IMR-90 (cell line): ENCODE results near the gene FHAD1. TPM values are rescaled to one million over a fixed set of nuclear protein-coding genes. Genes with fewer than 3 reads are reported as not detected.
A peak's percentile ranks its signal among the peaks of the same experiment; 100 is the strongest.

Experiments used
- ATAC-seq: fragments of 200-7000 bp; cut with Tn5 transposase; 2 replicates; pipeline ENCODE4 v1.9.1; 2020; ENCODE audit warnings: low read depth, mild to moderate bottlenecking, moderate library complexity
- BruUV-seq: library from RNA; stranded (reverse); fragments of 400-500 nt; replicated peaks from 2 replicates; lab custom pipeline; 2021; lab: Mats Ljungman, UMichigan
- CTCF ChIA-PET: fragments of 300-600 bp; formaldehyde crosslinking; extraction: SDS; loops from one replicate; lab custom pipeline; 2021; ENCODE audit warnings: antibody characterized with exemption; lab: Yijun Ruan, JAX
- POLR2A ChIA-PET: fragments of 300-600 bp; sonication (Branson Sonifier 250); formaldehyde crosslinking; loops from one replicate; lab custom pipeline; 2022; ENCODE audit warnings: antibody characterized with exemption; ENCODE audit not compliant: unreplicated experiment; lab: Charles Lee
- DNase-seq: peaks from one replicate; pipeline ENCODE4 v3.0.0; 2013
- H2AFZ ChIP-seq: replicated peaks from 2 replicates; pipeline ENCODE3; 2013; ENCODE audit warnings: low read length, mild to moderate bottlenecking; ENCODE audit not compliant: poor library complexity
- H2AK5ac ChIP-seq: 2 replicates; pipeline ENCODE4 v1.6.1; 2013; ENCODE audit warnings: low read depth, low read length, inconsistent platforms
- H2AK9ac ChIP-seq: replicated peaks from 2 replicates; pipeline ENCODE3; 2013; ENCODE audit warnings: mild to moderate bottlenecking, low read depth, low read length, moderate library complexity; ENCODE audit not compliant: poor library complexity
- H2BK120ac ChIP-seq: 2 replicates; pipeline ENCODE4 v1.6.1; 2013; ENCODE audit warnings: low read depth, low read length, inconsistent platforms
- H2BK15ac ChIP-seq: 3 replicates; pipeline ENCODE4 v1.6.1; 2013; ENCODE audit warnings: low read depth, low read length, inconsistent platforms
- H2BK20ac ChIP-seq: 2 replicates; pipeline ENCODE4 v1.6.1; 2013; ENCODE audit warnings: low read depth, mild to moderate bottlenecking, inconsistent platforms, low read length, moderate library complexity
- H2BK5ac ChIP-seq: 2 replicates; pipeline ENCODE4 v1.6.1; 2013; ENCODE audit warnings: mild to moderate bottlenecking, low read depth, low read length, inconsistent platforms; ENCODE audit not compliant: poor library complexity, severe bottlenecking
- H3K14ac ChIP-seq: replicated peaks from 2 replicates; pipeline ENCODE4 v1.6.1; 2013; ENCODE audit warnings: low read depth, low read length, inconsistent platforms
- H3K18ac ChIP-seq: 2 replicates; pipeline ENCODE4 v1.6.1; 2013; ENCODE audit warnings: low read depth, low read length, control low read depth
- H3K23ac ChIP-seq: 2 replicates; pipeline ENCODE4 v1.6.1; 2013; ENCODE audit warnings: low read depth, low read length, inconsistent platforms
- H3K27ac ChIP-seq: 2 replicates; pipeline ENCODE4 v1.5.1; 2013; ENCODE audit warnings: mild to moderate bottlenecking, control low read depth, low read length; ENCODE audit not compliant: insufficient read depth
- H3K27me3 ChIP-seq: 2 replicates; pipeline ENCODE4 v1.6.1; 2013; ENCODE audit warnings: low read length; ENCODE audit not compliant: control insufficient read depth, insufficient read depth
- H3K36me3 ChIP-seq: 2 replicates; pipeline ENCODE4 v1.6.1; 2013; ENCODE audit warnings: low read length, mixed read lengths; ENCODE audit not compliant: control insufficient read depth, insufficient read depth
- H3K4ac ChIP-seq: 2 replicates; pipeline ENCODE4 v1.6.1; 2013; ENCODE audit warnings: low read depth, low read length, inconsistent platforms
- H3K4me1 ChIP-seq: 2 replicates; pipeline ENCODE4 v1.6.1; 2013; ENCODE audit warnings: low read length, mixed read lengths; ENCODE audit not compliant: control insufficient read depth, insufficient read depth
- H3K4me2 ChIP-seq: 2 replicates; pipeline ENCODE4 v1.6.1; 2013; ENCODE audit warnings: low read depth, mild to moderate bottlenecking, control low read depth, low read length, moderate library complexity
- H3K4me3 ChIP-seq: 2 replicates; pipeline ENCODE4 v1.5.1; 2013; ENCODE audit warnings: low read depth, mild to moderate bottlenecking, control low read depth, low read length, moderate library complexity; ENCODE audit not compliant: insufficient read depth
- H3K56ac ChIP-seq: 2 replicates; pipeline ENCODE4 v1.6.1; 2013; ENCODE audit warnings: low read length, inconsistent platforms; ENCODE audit not compliant: insufficient read depth; ENCODE audit errors: extremely low read depth
- H3K79me1 ChIP-seq, 2 experiments: 2 replicates each; pipeline ENCODE4 v1.6.1; 2013; ENCODE audit warnings: low read length in 2 of 2, inconsistent platforms in 1 of 2, low read depth in 1 of 2
- H3K9ac ChIP-seq: 2 replicates; pipeline ENCODE4 v1.6.1; 2013; ENCODE audit warnings: low read depth, low read length, control low read depth
- H3K9me1 ChIP-seq: 2 replicates; pipeline ENCODE4 v1.6.1; 2013; ENCODE audit warnings: low read length, inconsistent platforms; ENCODE audit not compliant: insufficient read depth
- H3K9me3 ChIP-seq: 2 replicates; pipeline ENCODE4 v1.6.1; 2013; ENCODE audit warnings: low read length; ENCODE audit not compliant: control insufficient read depth, insufficient read depth
- H4K20me1 ChIP-seq: 2 replicates; pipeline ENCODE4 v1.6.1; 2013; ENCODE audit warnings: low read length, inconsistent platforms; ENCODE audit not compliant: insufficient read depth
- H4K5ac ChIP-seq: 2 replicates; pipeline ENCODE4 v1.6.1; 2013; ENCODE audit warnings: mild to moderate bottlenecking, low read depth, low read length, control low read depth
- H4K8ac ChIP-seq, 2 experiments: 2 replicates each; pipeline ENCODE4 v1.6.1; 2013; ENCODE audit warnings: low read depth in 2 of 2, low read length in 2 of 2, control low read depth in 1 of 2, inconsistent platforms in 1 of 2
- H4K91ac ChIP-seq: 2 replicates; pipeline ENCODE4 v1.6.1; 2013; ENCODE audit warnings: low read depth, low read length, inconsistent platforms; ENCODE audit not compliant: insufficient read depth
- BHLHE40 ChIP-seq: fragments of 150-350 bp; IDR thresholded peaks from 2 replicates; pipeline ENCODE4 v1.6.1; 2016; ENCODE audit warnings: mild to moderate bottlenecking, low read depth, low read length
- CEBPB ChIP-seq: IDR thresholded peaks from 2 replicates; pipeline ENCODE4 v1.6.1; 2012; ENCODE audit warnings: low read depth, low read length, improper control_type of control experiment
- CHD1 ChIP-seq: IDR thresholded peaks from 2 replicates; pipeline ENCODE4 v1.6.1; 2012; ENCODE audit warnings: low read depth, low read length, improper control_type of control experiment
- FOS ChIP-seq: fragments of 150-350 bp; IDR thresholded peaks from 2 replicates; pipeline ENCODE4 v1.6.1; 2016; ENCODE audit warnings: low read depth, low read length
- MAFK ChIP-seq: IDR thresholded peaks from 2 replicates; pipeline ENCODE4 v1.6.1; 2012; ENCODE audit warnings: low read depth, low read length, improper control_type of control experiment
- MAZ ChIP-seq: IDR thresholded peaks from 2 replicates; pipeline ENCODE4 v1.6.1; 2012; ENCODE audit warnings: low read depth, mild to moderate bottlenecking, low read length, improper control_type of control experiment, moderate library complexity, borderline replicate concordance
- MXI1 ChIP-seq: IDR thresholded peaks from 2 replicates; pipeline ENCODE4 v1.6.1; 2012; ENCODE audit warnings: low read depth, mild to moderate bottlenecking, low read length, moderate library complexity, borderline replicate concordance
- NFE2L2 ChIP-seq: fragments of 150-350 bp; IDR thresholded peaks from 2 replicates; pipeline ENCODE4 v1.6.1; 2016; ENCODE audit warnings: low read depth, mild to moderate bottlenecking, low read length
- POLR2A ChIP-seq: IDR thresholded peaks from 2 replicates; pipeline ENCODE4 v1.6.1; 2012; ENCODE audit warnings: mild to moderate bottlenecking, low read depth, low read length
- RCOR1 ChIP-seq: IDR thresholded peaks from 2 replicates; pipeline ENCODE4 v1.6.1; 2012; ENCODE audit warnings: mild to moderate bottlenecking, low read length, improper control_type of control experiment; ENCODE audit not compliant: insufficient replicate concordance
- RFX5 ChIP-seq: IDR thresholded peaks from 2 replicates; pipeline ENCODE4 v1.8.0; 2012; ENCODE audit warnings: low read depth, mild to moderate bottlenecking, low read length, moderate library complexity
- SMC3 ChIP-seq: fragments of 150-350 bp; IDR thresholded peaks from 2 replicates; pipeline ENCODE4 v1.6.1; 2016; ENCODE audit warnings: low read depth, mild to moderate bottlenecking, antibody characterized with exemption, low read length, moderate library complexity
- WGBS, 2 experiments: methylation state at CpG; one replicate each; pipeline versions ENCODE4 v1.1.5 to v1.1.7; 2013; ENCODE audit warnings: missing lambda C conversion rate in 2 of 2; ENCODE audit not compliant: insufficient read length in 1 of 2; ENCODE audit errors: extremely low coverage in 2 of 2; 5-methylcytosine and 5-hydroxymethylcytosine counted together
- dilution Hi-C: fragments of 300-500 bp; cut with HindIII; formaldehyde crosslinking; loops from one replicate; pipeline ENCODE4 v1.14.3; 2018; ENCODE audit warnings: low sequenced_read_pairs; ENCODE audit not compliant: unreplicated experiment
- in situ Hi-C: fragments of 300-500 bp; cut with MboI; formaldehyde crosslinking; loops from 3 replicates; pipeline ENCODE4 v1.14.3; 2019; ENCODE audit warnings: low sequenced_read_pairs, inconsistent platforms, mixed read lengths
- intact Hi-C: fragments of 100-400 bp; cut with micrococcal nuclease; formaldehyde crosslinking; loops from 2 replicates; pipeline ENCODE4 v1.10.0; 2022
- polyA plus RNA-seq, 3 experiments: library from polyadenylated mRNA; depleted of rRNA; stranded (reverse); fragments of >200 nt; gene quantifications; 2 replicates each; pipeline ENCODE4 v1.2.3, GENCODE V29; 2012; ENCODE audit warnings: low replicate concordance in 1 of 3
- total RNA-seq: library from RNA; depleted of rRNA; stranded (reverse); fragments of >200 nt; gene quantifications from 2 replicates; pipeline ENCODE4 v1.2.3, GENCODE V29; 2012
- TF ChIP-seq, protein P1 (sequence below): fragments of 150-350 bp; IDR thresholded peaks from 2 replicates; pipeline ENCODE4 v1.6.1; 2017; ENCODE audit warnings: mild to moderate bottlenecking, antibody characterized with exemption, low read length, low read depth
- TF ChIP-seq, protein P2 (sequence below): fragments of 150-350 bp; IDR thresholded peaks from 2 replicates; pipeline ENCODE4 v1.6.1; 2016; ENCODE audit warnings: low read depth, mild to moderate bottlenecking, low read length, moderate library complexity, borderline replicate concordance
- TF ChIP-seq, protein P3 (sequence below): conservative IDR thresholded peaks from 2 replicates; pipeline ENCODE4 v1.5.1; 2012; ENCODE audit warnings: mild to moderate bottlenecking, low read depth, low read length, improper control_type of control experiment

FHAD1 gene
- total and polyA plus RNA-seq, 2 of the 4 experiments (the other 2 are of a cell fraction) = not detected

- Histone ChIP-seq H3K18ac (no peak overlapping the region), H4K91ac (no peak overlapping the region), H3K23ac (no peak overlapping the region), H2AFZ (no peak overlapping the region), H3K4me2 (no peak overlapping the region), H3K9me1 (peaks cover 12% of the 10 kb centered on the region), H2BK20ac (no peak overlapping the region), H3K4me1 (peaks cover 16% of the 10 kb centered on the region), H3K27me3 (no peaks in the 10 kb centered on the region), H3K9me3 (no peaks in the 10 kb centered on the region), H3K79me1 (peaks cover 8 to 49% of the 10 kb centered on the region in 2 experiments; a peak in 3 of 4 replicates), H2AK5ac (peak overlapping the region; percentile 64; the same call in 1 of the 2 replicates), H2AK9ac (peak overlapping the region; percentile 66), H2BK120ac (no peak overlapping the region), H4K8ac (no peak overlapping the region; a peak in 1 of 4 replicates), H2BK15ac (no peak overlapping the region), H4K20me1 (peaks cover 18% of the 10 kb centered on the region), H3K4me3 (no peak overlapping the region), H3K4ac (peak overlapping the region; percentile 15; the same call in 1 of the 2 replicates), H3K9ac (no peak overlapping the region), H3K27ac (no peak overlapping the region), H3K36me3 (peaks cover 11% of the 10 kb centered on the region), H4K5ac (no peak overlapping the region), H3K14ac (no peak overlapping the region), H3K56ac (no peak overlapping the region), H2BK5ac (no peak overlapping the region)
- ChIA-PET CTCF (interaction anchor here (1.5 kb wide), 1 partner anchor 8 kb away, joined by 6 read pairs; no protein-coding TSS in a partner anchor), POLR2A (no interaction called here)
- ATAC-seq (no peak), DNase-seq (no peak)
- dilution Hi-C loops = no loop called here
- TF ChIP-seq, protein P1, sequence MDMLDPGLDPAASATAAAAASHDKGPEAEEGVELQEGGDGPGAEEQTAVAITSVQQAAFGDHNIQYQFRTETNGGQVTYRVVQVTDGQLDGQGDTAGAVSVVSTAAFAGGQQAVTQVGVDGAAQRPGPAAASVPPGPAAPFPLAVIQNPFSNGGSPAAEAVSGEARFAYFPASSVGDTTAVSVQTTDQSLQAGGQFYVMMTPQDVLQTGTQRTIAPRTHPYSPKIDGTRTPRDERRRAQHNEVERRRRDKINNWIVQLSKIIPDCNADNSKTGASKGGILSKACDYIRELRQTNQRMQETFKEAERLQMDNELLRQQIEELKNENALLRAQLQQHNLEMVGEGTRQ = no peak
- no peak for TF ChIP-seq CHD1
- TF ChIP-seq CEBPB = no peak
- no peak for TF ChIP-seq POLR2A
- TF ChIP-seq NFE2L2 = no peak
- no peak for TF ChIP-seq MAFK
- no peak for TF ChIP-seq MXI1
- TF ChIP-seq FOS = no peak
- TF ChIP-seq MAZ = no peak
- no peak for TF ChIP-seq SMC3
- TF ChIP-seq RFX5 = no peak
- TF ChIP-seq, protein P2, sequence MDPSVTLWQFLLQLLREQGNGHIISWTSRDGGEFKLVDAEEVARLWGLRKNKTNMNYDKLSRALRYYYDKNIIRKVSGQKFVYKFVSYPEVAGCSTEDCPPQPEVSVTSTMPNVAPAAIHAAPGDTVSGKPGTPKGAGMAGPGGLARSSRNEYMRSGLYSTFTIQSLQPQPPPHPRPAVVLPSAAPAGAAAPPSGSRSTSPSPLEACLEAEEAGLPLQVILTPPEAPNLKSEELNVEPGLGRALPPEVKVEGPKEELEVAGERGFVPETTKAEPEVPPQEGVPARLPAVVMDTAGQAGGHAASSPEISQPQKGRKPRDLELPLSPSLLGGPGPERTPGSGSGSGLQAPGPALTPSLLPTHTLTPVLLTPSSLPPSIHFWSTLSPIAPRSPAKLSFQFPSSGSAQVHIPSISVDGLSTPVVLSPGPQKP = no peak
- TF ChIP-seq, protein P3, sequence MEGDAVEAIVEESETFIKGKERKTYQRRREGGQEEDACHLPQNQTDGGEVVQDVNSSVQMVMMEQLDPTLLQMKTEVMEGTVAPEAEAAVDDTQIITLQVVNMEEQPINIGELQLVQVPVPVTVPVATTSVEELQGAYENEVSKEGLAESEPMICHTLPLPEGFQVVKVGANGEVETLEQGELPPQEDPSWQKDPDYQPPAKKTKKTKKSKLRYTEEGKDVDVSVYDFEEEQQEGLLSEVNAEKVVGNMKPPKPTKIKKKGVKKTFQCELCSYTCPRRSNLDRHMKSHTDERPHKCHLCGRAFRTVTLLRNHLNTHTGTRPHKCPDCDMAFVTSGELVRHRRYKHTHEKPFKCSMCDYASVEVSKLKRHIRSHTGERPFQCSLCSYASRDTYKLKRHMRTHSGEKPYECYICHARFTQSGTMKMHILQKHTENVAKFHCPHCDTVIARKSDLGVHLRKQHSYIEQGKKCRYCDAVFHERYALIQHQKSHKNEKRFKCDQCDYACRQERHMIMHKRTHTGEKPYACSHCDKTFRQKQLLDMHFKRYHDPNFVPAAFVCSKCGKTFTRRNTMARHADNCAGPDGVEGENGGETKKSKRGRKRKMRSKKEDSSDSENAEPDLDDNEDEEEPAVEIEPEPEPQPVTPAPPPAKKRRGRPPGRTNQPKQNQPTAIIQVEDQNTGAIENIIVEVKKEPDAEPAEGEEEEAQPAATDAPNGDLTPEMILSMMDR = no peak
- TF ChIP-seq RCOR1 = no peak
- TF ChIP-seq BHLHE40 = no peak
- no TSS peak for BruUV-seq
- intact Hi-C loops = no loop called here
- whole genome bisulfite sequencing, 2 experiments = no CpG with 5 or more reads among the region's 6 CpGs
- in situ Hi-C loops = loop anchor here (5.0 to 10.0 kb wide), 2 partner anchors 99 to 271 kb away; partner anchors contain the start of gene TMEM51
Observed at GRCh38 chr1:15425958-15426357, 178.9 kb downstream of the FHAD1 start.
